Transverse colon (tissue), 4 donors: ENCODE results near the gene RAB11FIP3. TPM values are rescaled to one million over a fixed set of nuclear protein-coding genes. Genes with fewer than 3 reads are reported as not detected.

ENCODE experiments used
- DNase-seq: peaks from one replicate; pipeline ENCODE4 v3.0.0-alpha.2; 2019
- H3K27ac ChIP-seq, 4 donors: fragments of 200-600 bp; sonication (generic); 2 replicates each; pipeline ENCODE4 v1.5.1; 2016 to 2018; ENCODE audit warnings: inconsistent platforms in 4 of 4
- H3K27me3 ChIP-seq: fragments of 200-600 bp; sonication (generic); 2 replicates; pipeline ENCODE4 v1.5.1; 2017; ENCODE audit warnings: inconsistent platforms
- H3K36me3 ChIP-seq, 4 donors: fragments of 200-600 bp; sonication (generic); 2 replicates each; pipeline ENCODE4 v1.5.1; 2017 to 2019; ENCODE audit warnings: inconsistent platforms in 4 of 4
- H3K4me1 ChIP-seq, 4 donors: fragments of 200-600 bp; sonication (generic); 2 replicates each; pipeline ENCODE4 v1.5.1; 2017 to 2020; ENCODE audit warnings: inconsistent platforms in 4 of 4
- H3K4me3 ChIP-seq, 4 donors: fragments of 200-600 bp; sonication (generic); 1 replicate in 1 of 4; 2 replicates in 3 of 4; pipeline versions ENCODE4 v1.5.1 to v1.6.1; 2017 to 2019; ENCODE audit warnings: inconsistent platforms in 4 of 4
- H3K9me3 ChIP-seq, 2 donors: fragments of 200-600 bp; sonication (generic); 2 replicates each; pipeline ENCODE4 v1.5.1; 2017 to 2019; ENCODE audit warnings: inconsistent platforms in 2 of 2
- CTCF ChIP-seq, 5 experiments: fragments of 200-600 bp in 3 of 5; fragments of 450-650 bp in 2 of 5; sonication (generic) in 3 of 5; IDR thresholded peaks; 1 replicate in 2 of 5; 2 replicates in 3 of 5; pipeline ENCODE4 v1.5.1; 2016 to 2017; ENCODE audit warnings: antibody characterized with exemption in 5 of 5, inconsistent platforms in 3 of 5, mild to moderate bottlenecking in 2 of 5, moderate library complexity in 1 of 5
- EP300 ChIP-seq: sonication (generic); formaldehyde crosslinking; IDR thresholded peaks from one replicate; pipeline ENCODE4 v1.6.1; 2017; ENCODE audit warnings: antibody characterized with exemption, low read depth
- POLR2A ChIP-seq: fragments of 450-650 bp; IDR thresholded peaks from one replicate; pipeline ENCODE4 v1.6.1; 2016; ENCODE audit warnings: antibody characterized with exemption, mild to moderate bottlenecking, moderate library complexity
- POLR2AphosphoS5 ChIP-seq, 3 donors: sonication (generic); formaldehyde crosslinking; IDR thresholded peaks; one replicate each; pipeline ENCODE4 v1.6.1; 2016; ENCODE audit warnings: antibody characterized with exemption in 3 of 3
- WGBS, 2 donors: methylation state at CpG; one replicate each; pipeline ENCODE4 v1.1.5; 2018; ENCODE audit warnings: low coverage in 1 of 2; 5-methylcytosine and 5-hydroxymethylcytosine counted together
- in situ Hi-C, 4 donors: fragments of 200-750 bp; cut with MboI; loops; one replicate each; pipeline versions ENCODE4 v1.15.0 to v1.15.1; 2017; ENCODE audit warnings: low sequenced_read_pairs in 3 of 4, low pct_ligation_motif_present in 1 of 4, low pct_unique_long_range_greater_than_20kb in 1 of 4
- intact Hi-C: fragments of 100-400 bp; cut with DNase I; formaldehyde crosslinking; loops from one replicate; pipeline ENCODE4 v1.15.1; 2023; ENCODE audit warnings: low total_unique reads
- total RNA-seq, 4 donors: library from RNA; depleted of rRNA; stranded (reverse); fragments of >200 nt; gene quantifications; one replicate each; pipeline ENCODE4 v1.1.0, GENCODE V29; 2016

Gene RAB11FIP3
- total RNA-seq, 4 donors from 2014 or later: 21.6 to 56.5 (median 42.2) TPM

GRCh38 chr16:497258-497657, 71.8 kb downstream of the RAB11FIP3 start:
- DNase-seq: no peak
- in situ Hi-C loops (loop anchor here in 1 of 4 donors (10.0 kb wide), 1 partner anchor 52 kb away; no protein-coding TSS in a partner anchor), intact Hi-C loops (no loop called here)
- no peak for TF ChIP-seq CTCF (IDR thresholded peaks at IDR 0.05)
- WGBS, 2 donors: 84 to 88% methylated on average over 5 to 11 of the region's 11 CpGs
- Histone ChIP-seq H3K36me3 (no peaks in the 10 kb centered on the region), H3K9me3 (no peaks in the 10 kb centered on the region), H3K27me3 (no peaks in the 10 kb centered on the region), H3K27ac (no peak overlapping the region), H3K4me1 (peaks cover 0 to 10% (median 3%) of the 10 kb centered on the region in 4 donors), H3K4me3 (no peak overlapping the region)

- Histone ChIP-seq H3K4me1 (peaks cover 3 to 18% (median 10%) of the 10 kb centered on the region in 4 donors), H3K27ac (no peak overlapping the region), H3K9me3 (no peaks in the 10 kb centered on the region), H3K4me3 (no peak overlapping the region), H3K36me3 (no peaks in the 10 kb centered on the region), H3K27me3 (no peaks in the 10 kb centered on the region)
- in situ Hi-C loops: loop anchor here in 1 of 4 donors (10.0 to 25.0 kb wide), 2 partner anchors 55 to 112 kb away; no protein-coding TSS in a partner anchor
- 76 to 87% methylated on average over 4 to 12 of the region's 12 CpGs for WGBS, 2 donors
- intact Hi-C loops: no loop called here
- TF ChIP-seq POLR2AphosphoS5 (IDR thresholded peaks at IDR 0.05): no peak
- TF ChIP-seq POLR2A: no peak
- no peak for TF ChIP-seq CTCF (IDR thresholded peaks at IDR 0.05)
- no peak for TF ChIP-seq EP300
- DNase-seq: no peak
Observed at GRCh38 chr16:499924-500323, 74.5 kb downstream of the RAB11FIP3 start.

GRCh38 chr16:500709-501108, 75.3 kb downstream of the RAB11FIP3 start:
- no peaks in the 10 kb centered on the region for H3K9me3 ChIP-seq
- in situ Hi-C loops: loop anchor here in 1 of 4 donors (25.0 kb wide), 1 partner anchor 112 kb away; no protein-coding TSS in a partner anchor
- WGBS, 2 donors: 82 to 90% methylated on average over 9 to 12 of the region's 12 CpGs
- no peak overlapping the region for H3K4me3 ChIP-seq
- no peaks in the 10 kb centered on the region for H3K36me3 ChIP-seq
- TF ChIP-seq POLR2A (no peak), POLR2AphosphoS5 (IDR thresholded peaks at IDR 0.05) (no peak), EP300 (no peak), CTCF (IDR thresholded peaks at IDR 0.05) (no peak)
- H3K27me3 ChIP-seq: no peaks in the 10 kb centered on the region
- DNase-seq: no peak
- intact Hi-C loops: no loop called here
- H3K4me1 ChIP-seq: peaks cover 3 to 18% (median 10%) of the 10 kb centered on the region in 4 donors
- H3K27ac ChIP-seq: no peak overlapping the region

GRCh38 chr16:502179-502943, 76.9 kb downstream of the RAB11FIP3 start:
- TF ChIP-seq EP300 (no peak), POLR2AphosphoS5 (IDR thresholded peaks at IDR 0.05) (peak in 2 of 3 donors; percentile 68 to 79), POLR2A (peak; percentile 61), CTCF (IDR thresholded peaks at IDR 0.05) (no peak)
- H3K36me3 ChIP-seq: no peaks in the 10 kb centered on the region
- peak; percentile 80 for DNase-seq
- intact Hi-C loops (no loop called here), in situ Hi-C loops (loop anchor here in 1 of 4 donors (25.0 kb wide), 1 partner anchor 110 kb away; no protein-coding TSS in a partner anchor)
- H3K9me3 ChIP-seq: no peaks in the 10 kb centered on the region
- peaks cover 3 to 18% (median 10%) of the 10 kb centered on the region in 4 donors for H3K4me1 ChIP-seq
- peak overlapping the region; percentile 54 to 77 (median 69) for H3K27ac ChIP-seq
- H3K4me3 ChIP-seq: peak overlapping the region in 1 of 4 donors; percentile 8
- 55% methylated on average over 22 of the region's 22 CpGs; no CpG with 5 or more reads in 1 of the 2 donors for WGBS, 2 donors
- H3K27me3 ChIP-seq: no peaks in the 10 kb centered on the region
